ENCODE measurements around the gene TPRN. TPM values are rescaled to one million over a fixed set of nuclear protein-coding genes. Genes with fewer than 3 reads are reported as not detected.

The TPRN gene
- total and polyA plus RNA-seq, 2 donors (not counting 3 experiments of a cell fraction or from before 2014, with no cell fraction given) = 4.3 to 12.4 TPM

DNA sequence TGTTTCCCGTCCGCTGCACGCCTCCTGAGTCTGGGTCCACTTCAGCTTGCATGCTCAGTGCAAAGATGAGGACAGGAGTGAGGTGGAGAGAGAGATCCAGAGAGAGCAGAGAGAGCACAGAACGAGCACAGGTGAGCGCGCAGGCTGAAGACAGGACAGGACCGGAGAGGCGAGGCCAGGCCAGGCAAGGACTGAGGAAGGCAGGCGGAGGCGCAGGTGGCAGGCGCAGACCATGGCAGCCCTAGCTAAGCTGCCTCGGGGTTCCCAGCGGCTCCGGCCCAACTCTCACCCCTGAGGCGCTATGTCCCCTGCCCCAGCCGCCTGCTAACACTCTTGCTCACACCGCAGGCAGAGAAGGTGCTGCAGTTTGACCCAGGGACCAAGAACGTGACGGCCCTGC, 51.9 kb downstream of the TPRN start:
- no peaks in the 10 kb centered on the region for H3K9me1 ChIP-seq (replicated peaks; ENCODE audit: control insufficient read depth, extremely low read depth, insufficient read depth, low read length)
- H3K79me2 ChIP-seq (ENCODE audit: control insufficient read depth, insufficient read depth, low read length) = no peaks in the 10 kb centered on the region
- H3K36me3 ChIP-seq (ENCODE audit: control insufficient read depth in 2 of 2, extremely low read depth in 1 of 2, insufficient read depth in 2 of 2, low read length in 2 of 2) = no peaks in the 10 kb centered on the region
- DNase-seq (ENCODE audit: low read depth, low spot score) (no peak), FAIRE-seq (no peak)
- no peak overlapping the region for H3K4me2 ChIP-seq (ENCODE audit: insufficient read depth, low read length)
- H3K4me1 ChIP-seq (ENCODE audit: control insufficient read depth, extremely low read depth, insufficient read depth, low read length) = no peaks in the 10 kb centered on the region
- no peak overlapping the region for H3K27ac ChIP-seq (ENCODE audit: insufficient read depth, low read depth, low read length)
- POLR2A ChIA-PET = no interaction called here
- H3K9me3 ChIP-seq (replicated peaks; ENCODE audit: control insufficient read depth, insufficient read depth, low read length) = no peaks in the 10 kb centered on the region
- no peak overlapping the region for H3K9ac ChIP-seq (replicated peaks; ENCODE audit: extremely low read depth, insufficient read depth, low read length)
- H3K4me3 ChIP-seq (replicated peaks in 1 of 3; ENCODE audit: insufficient read depth in 1 of 3, low read depth in 1 of 3, low read length in 3 of 3) = no peak overlapping the region
- intact Hi-C loops (cut with micrococcal nuclease) (no loop called here), dilution Hi-C loops (cut with MboI; ENCODE audit: extremely low pct_ligation_motif_present, low sequenced_read_pairs) (no loop called here)
- H3K27me3 ChIP-seq (ENCODE audit: control insufficient read depth in 2 of 2, insufficient read depth in 2 of 2, low read length in 2 of 2) = no peaks in the 10 kb centered on the region
- CTCF ChIA-PET = no interaction called here
- no TSS peak for BruUV-seq (replicated peaks)
- TF ChIP-seq, protein P1, sequence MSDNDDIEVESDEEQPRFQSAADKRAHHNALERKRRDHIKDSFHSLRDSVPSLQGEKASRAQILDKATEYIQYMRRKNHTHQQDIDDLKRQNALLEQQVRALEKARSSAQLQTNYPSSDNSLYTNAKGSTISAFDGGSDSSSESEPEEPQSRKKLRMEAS (IDR thresholded peaks at IDR 0.05; ENCODE audit: insufficient read depth, insufficient read length) = no peak
- TF ChIP-seq JUN (IDR thresholded peaks at IDR 0.05; ENCODE audit: borderline replicate concordance, insufficient read depth, insufficient read length, low read depth) (no peak), FOS (IDR thresholded peaks at IDR 0.05; ENCODE audit: borderline replicate concordance, insufficient read depth, low read length) (no peak), EZH2 (IDR thresholded peaks at IDR 0.05; ENCODE audit: borderline replicate concordance, low read depth, low read length, severe bottlenecking) (no peak), MYC (IDR thresholded peaks at IDR 0.05; ENCODE audit: low read depth, low read length) (no peak), GATA2 (IDR thresholded peaks at IDR 0.05; ENCODE audit: insufficient read depth, insufficient read length, low read depth, low read length) (no peak), POLR2AphosphoS5 (IDR thresholded peaks at IDR 0.05; ENCODE audit: insufficient read depth, low read depth, low read length) (no peak), POLR2A (IDR thresholded peaks at IDR 0.05; ENCODE audit: low read depth, low read length) (no peak)
- TF ChIP-seq, protein P2, sequence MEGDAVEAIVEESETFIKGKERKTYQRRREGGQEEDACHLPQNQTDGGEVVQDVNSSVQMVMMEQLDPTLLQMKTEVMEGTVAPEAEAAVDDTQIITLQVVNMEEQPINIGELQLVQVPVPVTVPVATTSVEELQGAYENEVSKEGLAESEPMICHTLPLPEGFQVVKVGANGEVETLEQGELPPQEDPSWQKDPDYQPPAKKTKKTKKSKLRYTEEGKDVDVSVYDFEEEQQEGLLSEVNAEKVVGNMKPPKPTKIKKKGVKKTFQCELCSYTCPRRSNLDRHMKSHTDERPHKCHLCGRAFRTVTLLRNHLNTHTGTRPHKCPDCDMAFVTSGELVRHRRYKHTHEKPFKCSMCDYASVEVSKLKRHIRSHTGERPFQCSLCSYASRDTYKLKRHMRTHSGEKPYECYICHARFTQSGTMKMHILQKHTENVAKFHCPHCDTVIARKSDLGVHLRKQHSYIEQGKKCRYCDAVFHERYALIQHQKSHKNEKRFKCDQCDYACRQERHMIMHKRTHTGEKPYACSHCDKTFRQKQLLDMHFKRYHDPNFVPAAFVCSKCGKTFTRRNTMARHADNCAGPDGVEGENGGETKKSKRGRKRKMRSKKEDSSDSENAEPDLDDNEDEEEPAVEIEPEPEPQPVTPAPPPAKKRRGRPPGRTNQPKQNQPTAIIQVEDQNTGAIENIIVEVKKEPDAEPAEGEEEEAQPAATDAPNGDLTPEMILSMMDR (IDR thresholded peaks at IDR 0.05; ENCODE audit: extremely low read depth in 1 of 2, insufficient read depth in 1 of 2, low read depth in 1 of 2, low read length in 2 of 2) = no peak
- H4K20me1 ChIP-seq (replicated peaks; ENCODE audit: control insufficient read depth, extremely low read depth, insufficient read depth, low read length) = no peaks in the 10 kb centered on the region
- no peak overlapping the region for H2AFZ ChIP-seq (ENCODE audit: low read depth, low read length)
